Stimulated activated memory B cell treated with anti-CD40 and anti-IgM and Interleukin-4, amounts not matched to agents 10 μg/mL and 1 μg/mL and 100 μg/mL, for 72 hours (primary cell): ENCODE measurements around the gene DENND2C.

Source experiments
- ATAC-seq: fragments of 150-1000 bp; cut with Tn5 transposase; 2 replicates; pipeline ENCODE4 v1.10.0; 2021
- H3K27ac Mint-ChIP-seq: one replicate; pipeline ENCODE4 v1.8.0; 2022; ENCODE audit warnings: mild to moderate bottlenecking, mixed read lengths
- H3K27me3 Mint-ChIP-seq: one replicate; pipeline ENCODE4 v1.8.0; 2022; ENCODE audit warnings: mixed read lengths
- H3K36me3 Mint-ChIP-seq: one replicate; pipeline ENCODE4 v1.8.0; 2022; ENCODE audit warnings: mixed read lengths
- H3K4me1 Mint-ChIP-seq: one replicate; pipeline ENCODE4 v1.8.0; 2022; ENCODE audit warnings: mixed read lengths
- H3K4me3 Mint-ChIP-seq: one replicate; pipeline ENCODE4 v1.8.0; 2022; ENCODE audit warnings: mild to moderate bottlenecking, moderate library complexity, mixed read lengths
- H3K9me3 Mint-ChIP-seq: one replicate; pipeline ENCODE4 v1.8.0; 2022; ENCODE audit warnings: mixed read lengths

DENND2C gene

DNA sequence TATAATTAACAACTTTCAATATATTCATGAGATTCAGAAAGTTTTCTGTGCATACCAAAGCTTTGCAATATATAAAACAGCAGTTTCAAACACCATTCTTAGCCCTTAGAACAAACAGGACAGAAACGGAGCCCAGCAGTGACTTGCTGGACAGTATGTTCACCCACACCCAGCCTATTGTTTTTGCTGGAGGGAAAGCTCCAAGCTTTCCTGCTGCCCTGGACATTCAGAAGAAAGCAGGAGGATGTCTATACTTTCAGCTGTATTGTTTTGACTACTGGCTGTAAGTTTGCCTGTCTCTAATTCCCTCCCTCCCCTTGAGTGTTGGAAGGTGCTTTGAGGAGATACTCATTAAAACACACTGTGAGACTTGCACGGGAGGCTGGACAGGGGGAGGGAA lies 9.6 kb downstream of the DENND2C start:
- H3K27me3 Mint-ChIP-seq: peaks cover 26% of the 10 kb centered on the region
- no peak overlapping the region for H3K27ac Mint-ChIP-seq
- H3K9me3 Mint-ChIP-seq: no peaks in the 10 kb centered on the region
- no peak for ATAC-seq
- no peaks in the 10 kb centered on the region for H3K4me1 Mint-ChIP-seq
- H3K36me3 Mint-ChIP-seq: no peaks in the 10 kb centered on the region
- H3K4me3 Mint-ChIP-seq: no peak overlapping the region

DNA sequence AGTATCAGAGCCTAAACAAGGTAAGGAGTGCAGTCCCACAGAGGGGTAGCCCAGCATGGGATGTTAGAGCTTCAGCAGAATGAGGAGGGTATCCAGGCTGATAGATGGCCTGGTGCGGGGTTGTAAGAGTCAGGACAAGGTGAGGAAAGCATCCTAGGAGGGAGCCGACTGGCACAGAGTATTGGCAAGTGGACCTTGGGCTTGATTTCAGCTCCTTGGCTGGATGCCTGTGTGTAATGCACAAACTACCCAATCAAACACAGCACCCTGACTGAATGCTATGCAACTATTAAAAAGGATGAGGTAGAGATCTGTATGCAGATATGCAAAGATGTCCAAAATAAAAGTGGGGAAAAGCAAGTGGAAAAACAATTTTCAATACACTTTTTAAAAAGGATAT lies 18.0 kb downstream of the DENND2C start:
- no peak overlapping the region for H3K4me3 Mint-ChIP-seq
- no peak for ATAC-seq
- no peaks in the 10 kb centered on the region for H3K9me3 Mint-ChIP-seq
- H3K36me3 Mint-ChIP-seq: no peaks in the 10 kb centered on the region
- no peaks in the 10 kb centered on the region for H3K27me3 Mint-ChIP-seq
- H3K27ac Mint-ChIP-seq: no peak overlapping the region
- no peaks in the 10 kb centered on the region for H3K4me1 Mint-ChIP-seq

DNA sequence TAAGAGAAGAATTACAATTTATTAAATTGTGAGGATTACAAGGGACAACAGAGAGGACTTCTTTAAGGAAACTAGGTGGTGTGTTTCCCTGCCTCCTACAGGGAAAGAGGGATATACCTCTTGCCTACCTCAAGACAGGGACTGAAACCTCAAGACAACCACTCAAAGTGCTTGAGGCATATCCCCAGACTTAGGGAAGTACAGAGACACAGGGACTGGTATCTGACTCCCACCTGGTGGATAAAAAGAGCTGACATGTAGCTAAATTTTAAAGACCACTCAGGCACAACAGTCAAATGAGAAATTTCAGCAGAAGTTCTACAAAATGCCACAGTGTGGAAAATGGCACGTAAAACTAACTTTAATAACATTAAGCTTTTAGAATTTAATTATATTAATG lies 21.3 kb downstream of the DENND2C start:
- H3K9me3 Mint-ChIP-seq: no peaks in the 10 kb centered on the region
- no peak overlapping the region for H3K27ac Mint-ChIP-seq
- H3K4me3 Mint-ChIP-seq: no peak overlapping the region
- no peaks in the 10 kb centered on the region for H3K27me3 Mint-ChIP-seq
- no peaks in the 10 kb centered on the region for H3K4me1 Mint-ChIP-seq
- ATAC-seq: no peak
- no peaks in the 10 kb centered on the region for H3K36me3 Mint-ChIP-seq

DNA sequence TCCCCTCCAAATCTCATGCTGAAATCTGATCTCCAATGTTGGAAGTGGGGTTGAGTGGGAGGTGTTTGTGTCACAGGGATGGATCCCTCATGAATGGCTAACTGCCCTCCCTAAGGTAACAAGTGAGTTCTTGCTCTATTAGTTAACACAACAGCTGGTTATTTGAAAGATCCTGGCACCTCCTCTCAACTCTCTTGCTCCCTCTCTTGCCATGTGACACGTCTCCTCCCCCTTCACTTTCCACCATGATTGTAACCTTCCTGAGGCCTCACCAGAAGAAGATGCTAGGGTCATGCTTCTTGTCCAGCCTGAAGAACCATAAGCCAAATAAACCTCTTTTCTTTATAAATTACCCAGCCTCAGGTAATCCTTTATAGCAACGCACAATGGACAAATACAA lies 28.5 kb downstream of the DENND2C start:
- H3K4me3 Mint-ChIP-seq: no peak overlapping the region
- ATAC-seq: no peak
- H3K36me3 Mint-ChIP-seq: no peaks in the 10 kb centered on the region
- no peaks in the 10 kb centered on the region for H3K4me1 Mint-ChIP-seq
- no peak overlapping the region for H3K27ac Mint-ChIP-seq
- H3K9me3 Mint-ChIP-seq: no peaks in the 10 kb centered on the region
- H3K27me3 Mint-ChIP-seq: no peaks in the 10 kb centered on the region

DNA sequence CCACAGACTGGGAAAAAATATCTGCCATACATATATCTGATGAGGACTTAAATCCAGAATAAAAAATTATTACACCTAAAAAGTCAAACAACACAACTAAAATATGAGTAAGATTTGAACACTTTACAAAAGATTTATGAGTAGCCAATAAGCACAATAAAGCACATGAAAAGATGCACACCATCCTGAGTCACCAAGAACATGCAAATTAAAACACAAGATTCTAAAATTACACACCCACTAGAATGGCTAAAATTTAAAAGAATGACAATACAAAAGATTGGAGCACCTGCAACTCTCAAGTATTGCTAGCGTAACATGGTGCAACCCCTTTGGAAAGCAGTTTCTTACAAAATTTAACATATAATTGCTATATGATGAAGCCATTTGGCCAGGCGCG lies 30.9 kb downstream of the DENND2C start:
- Mint-ChIP-seq H3K36me3 (no peaks in the 10 kb centered on the region), H3K27ac (no peak overlapping the region), H3K4me3 (no peak overlapping the region), H3K27me3 (no peaks in the 10 kb centered on the region), H3K4me1 (no peaks in the 10 kb centered on the region), H3K9me3 (no peaks in the 10 kb centered on the region)
- no peak for ATAC-seq

DNA sequence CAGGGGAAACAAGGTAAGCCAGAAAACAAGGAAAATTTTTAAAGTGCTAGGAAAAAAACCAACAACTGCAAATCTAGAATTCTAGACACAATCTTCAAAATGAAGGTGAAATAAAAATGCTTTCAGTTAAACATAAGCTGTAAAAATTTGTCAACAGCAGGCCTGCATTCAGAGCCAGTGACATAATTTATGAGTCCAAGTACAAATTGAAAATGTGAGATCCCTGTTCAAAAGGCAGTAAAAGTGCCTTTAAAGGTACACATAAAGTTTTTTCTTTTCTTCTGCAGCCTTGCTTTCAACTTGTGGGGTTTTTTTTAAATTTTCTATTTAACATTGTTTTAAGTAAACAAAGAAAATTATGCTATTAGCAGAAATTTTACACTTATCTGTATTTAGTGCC lies 37.4 kb downstream of the DENND2C start:
- Mint-ChIP-seq H3K27me3 (peaks cover 48% of the 10 kb centered on the region), H3K4me3 (no peak overlapping the region), H3K4me1 (no peaks in the 10 kb centered on the region), H3K36me3 (no peaks in the 10 kb centered on the region), H3K27ac (no peak overlapping the region), H3K9me3 (peaks cover 4% of the 10 kb centered on the region)
- ATAC-seq: no peak

DNA sequence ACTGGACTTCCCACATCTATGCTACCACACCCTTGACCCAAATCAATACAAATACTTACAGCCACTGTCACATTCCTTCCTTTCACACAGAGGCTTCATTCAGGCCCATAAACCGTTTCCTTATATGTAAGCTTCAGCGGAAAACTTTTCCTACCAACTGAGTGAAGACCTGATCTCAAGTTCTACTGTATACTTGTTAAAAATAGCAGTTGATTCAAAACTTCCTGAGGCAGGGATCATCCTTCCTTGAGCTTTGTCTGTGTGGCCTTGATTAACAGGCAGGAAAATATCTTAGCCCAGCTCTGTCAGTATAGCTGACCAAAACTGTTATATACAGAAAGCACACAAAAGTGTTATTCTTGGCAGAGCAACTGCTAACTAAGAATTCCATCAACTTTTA lies 42.7 kb downstream of the DENND2C start:
- H3K36me3 Mint-ChIP-seq: no peaks in the 10 kb centered on the region
- H3K27ac Mint-ChIP-seq: no peak overlapping the region
- peaks cover 34% of the 10 kb centered on the region for H3K27me3 Mint-ChIP-seq

DNA sequence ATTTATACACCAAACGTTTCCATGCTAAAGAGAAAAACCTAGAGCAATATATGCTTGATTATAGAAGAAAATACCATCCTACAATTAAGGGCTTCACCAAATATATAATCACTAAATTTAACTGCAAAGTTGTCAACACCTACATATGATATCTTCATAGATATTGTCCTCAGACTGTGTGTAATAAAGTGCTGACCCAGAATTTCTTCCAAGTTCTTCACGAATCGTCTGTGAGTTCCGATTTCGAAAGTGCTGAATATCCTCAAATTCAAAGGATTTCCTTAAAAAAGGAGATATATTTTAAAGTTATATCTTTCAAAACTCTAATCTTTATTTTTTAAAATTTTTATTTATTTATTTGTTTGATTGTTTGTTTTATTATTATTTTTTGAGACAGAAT lies 46.5 kb downstream of the DENND2C start:
- H3K9me3 Mint-ChIP-seq: no peaks in the 10 kb centered on the region
- no peaks in the 10 kb centered on the region for H3K4me1 Mint-ChIP-seq
- H3K27ac Mint-ChIP-seq: no peak overlapping the region
- no peak overlapping the region for H3K4me3 Mint-ChIP-seq
- no peaks in the 10 kb centered on the region for H3K36me3 Mint-ChIP-seq
- peaks cover under 1% of the 10 kb centered on the region for H3K27me3 Mint-ChIP-seq
- ATAC-seq: no peak

More for the DNA sequence above, 42.7 kb downstream of the DENND2C start:
- Mint-ChIP-seq H3K9me3 (peaks cover 3% of the 10 kb centered on the region), H3K4me3 (no peak overlapping the region), H3K4me1 (no peaks in the 10 kb centered on the region)
- no peak for ATAC-seq

DNA sequence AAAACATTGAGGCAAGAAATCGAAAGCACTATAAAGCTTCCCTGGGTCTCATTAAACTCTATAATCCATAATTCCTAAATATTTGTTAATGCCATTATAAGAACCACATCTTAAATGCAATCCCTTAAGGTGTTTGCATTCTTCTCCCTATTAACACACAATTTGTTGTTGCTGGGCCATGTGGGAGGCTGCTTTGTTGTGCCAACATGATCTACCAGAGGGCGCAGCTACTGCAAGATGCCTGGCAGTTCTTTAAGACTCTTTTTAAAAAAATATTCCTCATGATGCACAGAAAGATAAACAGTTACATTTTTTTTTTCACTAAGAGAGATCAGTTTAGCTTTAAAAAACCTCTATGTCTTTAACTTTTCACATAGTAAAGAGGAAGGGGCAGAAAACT lies 49.4 kb downstream of the DENND2C start:
- Mint-ChIP-seq H3K36me3 (no peaks in the 10 kb centered on the region), H3K9me3 (no peaks in the 10 kb centered on the region), H3K4me3 (no peak overlapping the region), H3K4me1 (no peaks in the 10 kb centered on the region), H3K27me3 (no peaks in the 10 kb centered on the region), H3K27ac (no peak overlapping the region)
- ATAC-seq: no peak

DNA sequence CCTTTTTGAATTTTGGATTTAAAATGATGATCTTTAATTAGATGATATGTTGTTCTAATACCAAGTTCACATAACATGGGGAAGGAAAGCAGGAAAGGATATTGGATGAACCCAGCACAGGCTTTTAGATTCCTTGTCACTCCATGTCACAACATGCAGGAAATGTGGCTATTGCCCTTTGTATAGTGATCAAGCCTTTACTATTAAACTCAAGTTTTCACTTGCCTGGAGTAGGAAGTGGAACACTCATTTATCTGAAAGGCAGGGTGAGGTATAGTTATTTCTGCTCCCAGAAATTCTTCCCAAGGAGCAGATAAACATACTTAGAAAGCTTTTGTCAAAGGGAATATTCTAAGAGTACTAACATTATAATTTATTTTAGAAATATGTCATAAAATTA lies 51.2 kb downstream of the DENND2C start:
- H3K36me3 Mint-ChIP-seq: no peaks in the 10 kb centered on the region
- H3K27ac Mint-ChIP-seq: no peak overlapping the region
- H3K4me1 Mint-ChIP-seq: no peaks in the 10 kb centered on the region
- ATAC-seq: no peak
- H3K9me3 Mint-ChIP-seq: no peaks in the 10 kb centered on the region
- H3K4me3 Mint-ChIP-seq: no peak overlapping the region
- H3K27me3 Mint-ChIP-seq: no peaks in the 10 kb centered on the region

DNA sequence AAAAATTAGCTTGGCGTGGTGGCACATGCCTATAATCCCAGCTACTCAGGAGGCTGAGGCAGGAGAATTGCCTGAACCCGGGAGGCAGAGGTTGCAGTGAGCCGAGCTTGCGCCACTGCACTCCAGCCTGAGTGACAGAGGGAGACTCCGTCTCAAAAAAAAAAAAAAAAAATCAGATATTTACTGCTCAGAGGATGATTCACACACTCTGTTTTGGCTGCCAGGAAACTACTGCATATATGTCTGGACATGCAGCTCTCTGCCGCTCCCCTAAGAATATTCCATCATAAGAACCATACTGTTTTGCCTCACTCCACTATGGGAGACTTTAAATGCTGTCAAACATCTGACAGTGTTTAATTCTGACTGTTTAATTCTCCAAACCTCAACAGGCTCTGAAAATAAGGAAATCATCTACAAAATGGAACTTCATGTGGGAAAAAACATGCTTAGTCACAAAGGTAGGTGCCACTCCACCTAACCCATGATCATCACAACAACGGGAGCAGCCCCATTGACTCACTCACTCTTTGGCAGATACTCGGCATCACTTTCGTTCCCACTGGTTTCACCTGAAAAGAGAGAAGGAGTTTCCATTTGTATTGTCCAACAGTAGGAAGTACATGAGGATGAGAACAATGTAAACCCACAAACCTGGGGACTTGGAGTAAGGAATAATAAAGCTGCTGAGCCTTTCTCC lies 59.2 kb downstream of the DENND2C start:
- H3K4me1 Mint-ChIP-seq: no peaks in the 10 kb centered on the region
- H3K4me3 Mint-ChIP-seq: no peak overlapping the region
- no peaks in the 10 kb centered on the region for H3K36me3 Mint-ChIP-seq
- H3K27me3 Mint-ChIP-seq: no peaks in the 10 kb centered on the region
- no peak overlapping the region for H3K27ac Mint-ChIP-seq
- no peak for ATAC-seq
- no peaks in the 10 kb centered on the region for H3K9me3 Mint-ChIP-seq

DNA sequence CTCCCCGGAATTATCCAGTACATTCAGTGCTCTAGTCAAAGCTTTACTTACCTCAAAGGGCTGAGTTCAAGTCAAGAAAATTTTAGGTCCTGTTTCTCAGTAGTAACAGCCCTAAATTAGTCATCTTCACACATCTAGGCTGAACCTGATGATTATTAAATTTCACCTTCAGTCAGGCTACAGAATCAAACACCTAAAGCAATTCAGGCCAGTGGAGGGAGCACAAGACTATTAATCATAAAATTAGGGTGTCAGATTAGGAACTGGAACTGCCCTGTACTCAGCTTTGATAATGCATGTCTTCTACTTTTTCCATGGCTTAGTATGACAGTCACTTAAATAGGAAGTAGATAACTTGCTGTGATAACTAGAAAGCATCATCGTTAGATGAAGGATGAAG lies 60.0 kb downstream of the DENND2C start:
- Mint-ChIP-seq H3K27me3 (no peaks in the 10 kb centered on the region), H3K4me3 (no peak overlapping the region), H3K4me1 (no peaks in the 10 kb centered on the region), H3K36me3 (no peaks in the 10 kb centered on the region), H3K27ac (no peak overlapping the region), H3K9me3 (no peaks in the 10 kb centered on the region)
- ATAC-seq: no peak

DNA sequence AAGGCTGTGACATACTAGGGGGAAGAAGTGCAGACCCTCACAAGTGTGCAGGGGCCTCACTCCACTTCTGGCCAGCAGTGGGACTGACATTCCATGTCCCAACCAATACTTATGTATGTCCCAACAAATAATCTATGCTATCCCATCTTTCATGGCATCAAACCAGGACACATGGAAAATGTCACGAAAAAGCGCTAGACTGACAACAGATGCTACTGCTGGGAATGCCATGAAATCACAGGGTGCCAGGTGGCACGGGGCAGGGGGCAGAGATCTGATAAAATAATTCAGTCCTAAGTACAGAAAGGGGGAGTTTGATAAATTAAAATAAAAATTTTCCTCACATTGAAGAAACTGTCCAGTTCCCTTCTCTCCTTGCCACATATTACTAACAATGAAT lies 60.8 kb downstream of the DENND2C start:
- Mint-ChIP-seq H3K9me3 (no peaks in the 10 kb centered on the region), H3K27me3 (no peaks in the 10 kb centered on the region), H3K27ac (no peak overlapping the region), H3K4me3 (no peak overlapping the region), H3K36me3 (no peaks in the 10 kb centered on the region), H3K4me1 (no peaks in the 10 kb centered on the region)
- no peak for ATAC-seq

DNA sequence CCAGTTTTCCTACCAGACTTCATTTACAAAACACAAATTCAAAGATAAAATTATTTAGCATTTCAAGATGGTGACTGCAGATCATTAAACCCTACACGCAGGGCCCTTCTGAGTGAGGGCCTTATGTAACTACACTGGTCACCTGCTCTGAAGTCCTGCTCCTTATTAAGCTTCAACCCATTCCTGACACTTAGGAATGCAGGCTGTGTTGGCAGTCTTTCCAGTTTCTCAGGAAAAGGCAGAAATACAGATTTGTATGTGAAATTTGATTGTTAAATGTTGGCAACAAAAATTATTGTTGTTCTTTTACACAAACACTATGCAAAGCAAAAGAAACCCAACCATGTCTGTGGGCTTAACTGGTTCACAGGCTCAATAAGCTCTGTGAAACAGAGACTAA lies 62.6 kb downstream of the DENND2C start:
- no peaks in the 10 kb centered on the region for H3K9me3 Mint-ChIP-seq
- no peaks in the 10 kb centered on the region for H3K27me3 Mint-ChIP-seq
- no peaks in the 10 kb centered on the region for H3K36me3 Mint-ChIP-seq
- no peaks in the 10 kb centered on the region for H3K4me1 Mint-ChIP-seq
- H3K4me3 Mint-ChIP-seq: no peak overlapping the region
- no peak for ATAC-seq
- no peak overlapping the region for H3K27ac Mint-ChIP-seq

DNA sequence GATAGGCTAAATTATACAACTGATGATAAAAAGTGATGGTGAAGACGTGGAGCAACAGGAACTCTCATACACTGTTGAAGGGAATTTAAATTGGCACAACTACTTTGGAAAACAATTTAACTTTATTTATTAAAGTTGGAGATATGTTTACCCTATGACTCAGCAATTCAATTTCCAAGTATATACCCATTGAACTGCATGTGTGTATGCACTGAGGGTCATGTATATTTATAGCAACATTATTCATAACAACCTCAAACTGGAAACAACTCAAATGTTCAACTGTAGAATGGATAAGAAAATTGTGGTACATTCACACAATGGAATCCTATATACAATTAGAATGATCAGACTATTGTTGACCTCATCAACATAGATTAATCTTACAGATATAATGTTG lies 71.9 kb downstream of the DENND2C start:
- Mint-ChIP-seq H3K4me1 (no peaks in the 10 kb centered on the region), H3K27ac (no peak overlapping the region), H3K36me3 (peaks cover 4% of the 10 kb centered on the region), H3K4me3 (no peak overlapping the region), H3K9me3 (peaks cover 4% of the 10 kb centered on the region), H3K27me3 (peaks cover 14% of the 10 kb centered on the region)
- no peak for ATAC-seq

DNA sequence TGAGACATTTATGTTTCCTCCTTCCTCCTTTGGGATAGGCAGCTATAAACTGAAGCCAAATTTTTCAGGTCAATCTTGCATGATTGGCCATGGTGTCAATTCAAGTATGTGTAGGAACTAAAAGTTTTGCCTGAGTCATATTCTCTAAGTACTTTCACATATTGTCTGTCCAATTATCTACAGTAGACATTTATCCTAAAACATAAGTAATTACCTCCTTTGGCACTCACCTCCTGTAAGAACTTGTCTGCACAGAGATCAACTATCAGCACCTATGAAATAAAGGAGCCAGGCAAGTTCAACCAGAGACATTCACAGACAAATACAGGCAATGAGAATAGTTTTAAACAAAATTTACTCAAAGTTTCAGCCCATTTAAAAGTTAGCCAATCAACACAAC lies 74.2 kb downstream of the DENND2C start:
- ATAC-seq: no peak
- H3K4me3 Mint-ChIP-seq: no peak overlapping the region
- H3K9me3 Mint-ChIP-seq: peaks cover 4% of the 10 kb centered on the region
- peaks cover 8% of the 10 kb centered on the region for H3K36me3 Mint-ChIP-seq
- H3K27me3 Mint-ChIP-seq: peaks cover 21% of the 10 kb centered on the region
- H3K27ac Mint-ChIP-seq: no peak overlapping the region
- no peaks in the 10 kb centered on the region for H3K4me1 Mint-ChIP-seq

DNA sequence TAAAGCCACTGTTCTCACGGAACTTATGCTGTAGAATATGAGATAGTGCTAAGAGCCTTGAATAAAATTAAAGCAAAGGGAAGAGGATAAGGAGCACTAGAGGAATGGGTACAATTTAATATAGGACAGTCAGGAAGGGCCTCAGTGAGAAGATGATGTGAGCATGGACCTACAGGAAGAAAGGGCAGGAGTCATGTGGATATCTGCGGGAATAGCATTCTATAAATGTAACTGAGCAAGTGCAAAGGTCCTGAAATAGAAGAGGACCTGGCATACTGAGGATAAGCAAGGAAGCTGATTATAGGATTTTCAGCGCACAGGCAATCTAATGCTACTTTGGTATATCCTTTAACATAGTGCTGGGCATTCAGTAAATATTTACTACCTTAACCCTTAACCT lies 75.8 kb downstream of the DENND2C start:
- Mint-ChIP-seq H3K36me3 (peaks cover 8% of the 10 kb centered on the region), H3K4me3 (no peak overlapping the region), H3K4me1 (no peaks in the 10 kb centered on the region), H3K27ac (no peak overlapping the region), H3K9me3 (peaks cover 4% of the 10 kb centered on the region), H3K27me3 (peaks cover 22% of the 10 kb centered on the region)
- ATAC-seq: no peak
